GM19463 (cell line): ENCODE measurements around the gene APOBEC3F.
"Not testable (repeated sequence)": the region's sequence is repeated elsewhere in the genome, so short reads cannot be mapped to it uniquely, and the experiment has no call there.

Experiments
- ATAC-seq: cut with Tn5 transposase; IDR thresholded peaks from one replicate; pipeline ENCODE4 v1.9.1; 2021; ENCODE audit warnings: mild to moderate bottlenecking, moderate library complexity; ENCODE audit not compliant: unreplicated experiment

Gene APOBEC3F

DNA sequence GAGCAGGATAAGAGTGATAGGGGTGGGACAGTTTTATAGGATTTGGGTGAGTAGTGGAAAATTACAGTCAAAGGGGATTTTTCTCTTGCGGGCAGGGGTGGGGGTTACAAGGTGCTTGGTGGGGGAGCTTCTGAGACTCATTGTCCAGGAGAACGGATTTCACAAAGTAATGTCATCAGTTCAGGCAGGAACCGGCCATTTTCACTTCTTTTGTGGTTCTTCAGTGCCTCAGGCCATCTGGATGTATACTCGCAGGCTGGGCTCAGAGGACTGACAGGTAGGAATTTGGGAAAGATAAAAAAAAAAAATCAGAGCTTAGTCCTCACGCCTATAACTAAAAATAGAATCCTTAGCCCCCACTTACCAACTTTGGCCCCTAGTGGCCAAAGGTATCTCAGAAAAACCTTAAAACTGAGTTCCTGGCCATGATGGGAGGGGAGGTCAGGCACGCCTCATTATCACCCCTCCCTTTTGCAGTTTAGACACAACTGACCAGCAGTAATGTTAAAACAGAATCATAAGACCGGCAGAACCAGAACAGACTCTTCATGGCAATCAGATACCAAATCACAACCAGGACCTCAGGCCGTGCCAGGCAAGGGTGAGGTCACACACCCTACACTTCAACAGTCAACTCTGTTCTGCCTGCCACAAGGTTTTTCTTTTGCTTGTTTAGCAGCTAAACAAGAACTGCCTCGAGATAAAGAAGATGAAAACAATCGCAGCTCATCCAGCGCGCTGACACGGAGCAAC, 27.5 kb downstream of the APOBEC3F start:
- no peak for ATAC-seq

DNA sequence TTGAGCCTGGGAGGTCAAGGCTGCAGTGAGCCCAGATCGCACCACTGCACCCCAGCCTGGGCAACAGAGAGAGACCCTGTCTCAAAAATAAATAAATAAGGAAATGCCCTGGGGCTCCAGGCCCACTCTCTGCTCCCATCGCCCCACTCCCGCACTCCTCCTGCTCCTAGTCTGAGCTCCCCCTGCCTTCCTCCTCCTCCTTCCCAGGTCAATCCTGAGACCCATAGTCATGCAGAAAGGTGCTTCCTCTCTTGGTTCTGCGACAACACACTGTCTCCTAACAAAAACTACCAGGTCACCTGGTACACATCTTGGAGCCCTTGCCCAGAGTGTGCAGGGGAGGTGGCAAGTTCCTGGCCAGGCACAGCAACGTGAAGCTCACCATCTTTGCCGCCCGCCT, 29.5 kb downstream of the APOBEC3F start:
- no peak for ATAC-seq

DNA sequence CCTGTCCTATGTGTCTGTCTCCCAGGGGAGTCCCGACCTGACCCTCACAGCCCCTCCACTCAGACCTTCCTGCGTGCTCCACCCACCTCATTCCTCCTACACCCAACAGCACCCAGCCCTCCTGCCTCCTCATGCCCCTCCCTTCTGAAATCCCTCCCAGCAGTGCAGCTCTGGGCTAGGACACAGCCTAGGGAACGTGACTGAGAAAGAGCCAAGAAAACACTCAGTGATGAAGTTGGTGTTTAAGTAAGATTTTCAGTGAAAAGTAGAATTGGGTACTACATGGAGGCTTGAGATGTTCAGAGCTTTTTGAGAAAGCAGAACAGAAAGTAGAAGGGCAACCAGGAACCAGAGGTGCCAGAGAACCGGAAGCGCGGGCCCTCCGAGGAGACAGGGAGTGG, 31.9 kb downstream of the APOBEC3F start:
- not testable (repeated sequence) for ATAC-seq

DNA sequence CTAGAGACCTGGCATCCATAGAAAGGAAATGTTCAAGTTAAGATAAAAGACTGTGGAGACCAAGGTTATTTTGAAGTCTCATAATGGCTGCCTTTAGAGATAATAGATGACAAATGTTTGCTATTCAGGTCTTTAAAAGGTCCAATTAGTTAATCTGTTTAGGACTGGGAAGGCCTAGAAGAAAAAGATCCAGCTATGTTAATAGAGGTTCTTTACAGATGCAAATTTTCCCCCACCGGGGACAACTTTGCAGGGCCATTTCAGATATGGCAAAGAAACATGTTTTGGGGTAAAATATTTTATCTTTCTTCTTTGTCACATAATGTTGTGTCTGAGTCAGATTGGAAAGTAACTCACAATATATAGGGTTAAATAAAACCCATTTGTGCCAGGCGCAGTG, 33.3 kb downstream of the APOBEC3F start:
- no peak for ATAC-seq

DNA sequence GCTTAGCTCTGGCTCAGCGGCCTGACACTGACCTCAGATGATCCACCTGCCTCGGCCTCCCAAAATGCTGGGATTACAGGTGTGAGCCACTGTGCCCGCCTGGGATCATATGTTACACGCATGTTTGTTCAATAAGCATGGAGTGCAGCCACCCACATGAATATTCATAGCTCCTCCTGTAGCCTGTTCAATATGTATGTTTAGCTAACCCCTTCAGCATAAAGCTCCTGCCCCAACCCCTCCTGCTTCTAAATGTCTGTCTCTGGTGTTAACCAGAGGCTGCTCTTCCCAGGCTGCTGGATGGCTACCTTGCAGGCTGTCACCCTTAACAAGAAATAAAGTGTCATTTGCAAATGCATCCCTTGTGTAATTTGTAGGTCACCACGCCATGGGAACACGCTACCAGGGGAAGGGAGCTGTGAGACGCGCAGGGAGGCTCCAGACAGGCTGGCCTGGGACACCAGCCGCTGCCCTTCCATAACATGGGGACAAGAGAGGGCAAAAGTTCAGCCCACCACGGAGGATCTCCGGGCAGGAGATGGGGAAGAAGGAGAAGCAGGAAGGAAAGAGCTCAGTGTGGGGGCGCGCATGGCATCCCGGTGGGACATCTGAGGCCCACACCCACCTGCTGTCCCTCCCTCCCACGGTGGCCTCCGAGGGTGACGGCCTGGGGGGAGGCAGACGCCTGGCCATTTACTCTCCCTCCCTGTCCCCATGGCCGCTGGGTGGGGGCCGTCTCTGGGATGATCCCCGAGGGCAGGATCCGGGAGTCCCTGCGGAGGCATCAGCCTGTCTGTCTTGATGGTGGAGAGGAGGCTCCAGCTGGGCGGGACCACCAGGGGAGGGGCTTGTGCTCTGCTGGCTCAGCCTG, 35.7 kb downstream of the APOBEC3F start:
- not testable (repeated sequence) for ATAC-seq

DNA sequence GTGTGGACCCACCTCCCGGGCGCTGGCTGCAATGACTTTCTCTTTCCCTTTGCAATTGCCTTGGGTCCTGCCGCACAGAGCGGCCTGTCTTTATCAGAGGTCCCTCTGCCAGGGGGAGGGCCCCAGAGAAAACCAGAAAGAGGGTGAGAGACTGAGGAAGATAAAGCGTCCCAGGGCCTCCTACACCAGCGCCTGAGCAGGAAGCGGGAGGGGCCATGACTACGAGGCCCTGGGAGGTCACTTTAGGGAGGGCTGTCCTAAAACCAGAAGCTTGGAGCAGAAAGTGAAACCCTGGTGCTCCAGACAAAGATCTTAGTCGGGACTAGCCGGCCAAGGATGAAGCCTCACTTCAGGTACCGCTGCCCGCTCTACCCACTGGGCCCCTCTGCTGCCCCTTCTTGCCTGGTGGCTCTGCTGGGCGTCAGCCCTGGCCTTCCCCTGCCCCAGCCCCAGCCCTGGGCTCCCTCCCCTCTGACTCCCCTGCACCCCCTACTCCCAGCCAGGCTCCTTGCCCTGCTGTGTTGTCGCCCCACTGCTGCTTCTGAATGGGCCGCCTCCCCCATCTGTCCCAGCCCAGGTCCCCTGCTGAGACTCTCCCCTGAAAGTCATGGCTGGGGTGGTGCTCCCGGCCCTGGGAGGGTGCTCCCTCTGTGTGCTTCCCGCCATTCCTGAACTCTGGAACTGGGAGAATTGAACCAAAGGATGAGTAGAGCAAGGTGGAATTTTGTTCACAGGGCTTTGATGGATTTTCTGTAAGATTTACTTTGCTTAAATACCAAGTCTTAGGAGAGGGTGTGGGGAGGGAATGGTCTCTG, 36.6 kb downstream of the APOBEC3F start, which contains the start of gene APOBEC3G:
Gene APOBEC3G, plus strand, starts transcription at position 250 of the 815 bp plus-strand sequence. Its CDS starts 87 bp downstream, at position 337.
- ATAC-seq = peak; percentile 87

DNA sequence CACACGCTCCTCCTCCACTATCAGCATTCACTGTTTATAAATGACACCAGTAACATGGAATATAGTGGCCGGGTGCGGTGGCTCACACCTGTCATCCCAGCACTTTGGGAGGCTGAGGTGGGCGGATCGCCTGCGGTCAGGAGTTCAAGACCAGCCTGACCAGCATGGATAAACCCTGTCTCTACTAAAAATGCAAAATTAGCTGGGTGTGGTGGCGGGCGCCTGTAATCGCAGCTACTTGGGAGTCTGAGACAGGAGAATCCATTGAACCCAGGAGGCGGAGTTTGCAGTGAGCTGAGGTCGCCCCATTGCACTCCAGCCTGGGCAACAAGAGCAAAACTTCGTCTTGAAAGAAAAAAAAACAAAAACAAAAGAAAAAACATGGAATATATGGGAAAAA, 37.2 kb downstream of the APOBEC3F start:
- not testable (repeated sequence) for ATAC-seq

DNA sequence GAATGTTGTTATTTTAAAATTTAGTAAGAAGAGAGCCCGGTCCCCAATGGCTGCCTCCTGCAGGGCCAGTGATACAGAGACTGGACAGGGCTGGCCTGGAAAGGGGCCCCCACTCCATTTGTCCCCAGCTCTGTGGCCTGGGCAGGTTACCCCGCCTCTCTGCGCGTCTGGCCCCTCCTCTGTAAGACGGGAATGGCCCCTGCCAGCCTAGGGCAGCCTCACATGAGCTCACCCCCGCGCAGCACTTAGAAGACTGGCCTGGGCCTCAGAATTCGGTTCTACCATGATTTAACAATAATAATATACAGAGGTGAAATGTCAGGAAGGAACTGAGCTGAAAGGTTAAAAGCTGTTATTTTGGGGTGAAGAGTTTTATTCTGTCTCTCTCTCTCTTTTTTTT, 37.7 kb downstream of the APOBEC3F start:
- ATAC-seq = no peak

DNA sequence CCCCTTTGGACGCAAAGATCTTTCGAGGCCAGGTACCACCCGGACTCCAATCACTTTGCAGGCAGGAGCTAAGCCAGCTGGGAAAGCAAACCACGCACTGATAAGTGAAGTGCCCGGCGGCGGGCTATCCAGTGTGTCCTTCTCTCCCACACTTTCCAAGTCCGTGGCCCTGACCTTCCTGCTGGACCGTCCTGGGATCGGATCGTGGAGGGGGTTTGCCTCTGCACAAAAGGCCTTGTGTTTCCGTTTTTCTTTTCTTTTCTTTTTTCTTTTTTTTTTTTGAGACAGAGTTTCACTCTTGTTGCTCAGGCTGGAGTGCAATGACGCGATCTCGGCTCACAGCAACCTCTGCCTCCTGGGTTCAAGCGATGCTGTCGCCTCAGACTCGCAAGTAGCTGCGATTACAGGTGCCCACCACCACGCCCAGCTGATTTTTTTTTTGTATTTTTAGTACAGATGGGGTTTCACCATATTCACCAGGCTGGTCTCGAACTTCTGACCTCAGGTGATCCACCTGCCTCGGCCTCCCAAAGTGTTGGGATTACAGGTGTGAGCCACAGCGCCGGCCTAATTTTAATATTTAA, 38.5 kb downstream of the APOBEC3F start:
- not testable (repeated sequence) for ATAC-seq

DNA sequence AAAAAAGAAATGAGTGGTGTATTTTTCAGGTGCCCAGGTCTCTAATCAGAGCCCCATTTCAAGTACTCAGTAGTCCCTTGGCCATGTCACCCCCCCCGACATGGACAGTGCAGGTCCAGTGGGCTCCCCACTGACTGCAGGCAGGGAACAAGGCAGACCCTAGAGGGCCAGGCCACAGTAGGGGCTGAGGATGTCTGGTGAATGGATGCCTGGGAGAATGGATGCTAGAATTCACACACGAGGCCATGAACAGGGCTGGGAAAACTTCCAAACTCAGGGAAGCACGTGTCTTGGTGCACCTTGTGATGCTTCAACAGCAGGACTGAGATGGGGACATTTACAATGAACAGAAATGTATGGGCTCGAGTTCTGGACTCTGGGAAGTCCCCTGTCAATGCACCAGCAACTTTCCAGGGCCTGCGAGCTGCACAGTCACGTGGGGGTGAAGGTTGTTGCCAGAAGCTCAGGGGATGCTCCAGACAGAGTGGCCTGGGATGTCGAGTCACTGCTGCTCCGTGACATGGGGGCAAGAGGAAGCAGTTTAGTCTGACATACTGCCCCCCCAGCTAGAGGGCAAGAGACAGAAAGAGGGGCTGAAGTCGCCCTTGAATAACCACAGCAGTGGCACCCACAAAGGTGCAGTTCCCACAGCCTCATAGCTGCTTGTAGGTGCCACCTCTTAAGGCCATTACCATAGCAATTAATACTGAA, 39.5 kb downstream of the APOBEC3F start:
- ATAC-seq = no peak

DNA sequence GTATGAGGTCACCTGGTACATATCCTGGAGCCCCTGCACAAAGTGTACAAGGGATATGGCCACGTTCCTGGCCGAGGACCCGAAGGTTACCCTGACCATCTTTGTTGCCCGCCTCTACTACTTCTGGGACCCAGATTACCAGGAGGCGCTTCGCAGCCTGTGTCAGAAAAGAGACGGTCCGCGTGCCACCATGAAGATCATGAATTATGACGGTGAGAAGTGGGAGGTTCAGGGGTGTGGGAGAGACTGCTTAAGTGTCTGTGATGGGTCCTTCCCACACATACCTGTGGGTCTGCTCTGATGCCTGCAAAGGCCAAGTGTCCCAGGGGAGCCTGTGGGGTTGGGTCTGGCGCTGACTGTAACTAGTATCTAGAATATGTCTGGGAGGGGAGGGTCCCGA, 40.4 kb downstream of the APOBEC3F start:
- ATAC-seq = no peak

DNA sequence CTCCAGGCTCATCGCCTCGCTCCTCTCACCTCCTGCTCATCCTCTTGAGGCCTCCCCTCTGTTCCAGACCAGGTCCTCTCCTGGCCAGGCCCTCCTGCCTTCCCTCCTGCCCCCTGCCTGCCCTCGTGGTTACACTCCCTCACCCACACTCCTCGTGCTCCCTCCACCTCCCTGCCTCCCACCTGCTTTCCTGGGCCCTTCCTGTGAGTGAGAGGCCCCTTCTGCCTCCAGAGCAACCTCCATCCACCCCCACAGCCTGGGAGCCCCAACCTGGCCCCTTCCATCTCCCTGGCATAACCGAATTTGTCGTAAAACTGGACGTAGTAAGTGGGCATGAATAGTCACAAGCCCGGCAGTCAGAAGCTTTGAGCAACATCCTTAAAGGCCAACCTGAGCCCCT, 40.9 kb downstream of the APOBEC3F start:
- ATAC-seq = no peak

DNA sequence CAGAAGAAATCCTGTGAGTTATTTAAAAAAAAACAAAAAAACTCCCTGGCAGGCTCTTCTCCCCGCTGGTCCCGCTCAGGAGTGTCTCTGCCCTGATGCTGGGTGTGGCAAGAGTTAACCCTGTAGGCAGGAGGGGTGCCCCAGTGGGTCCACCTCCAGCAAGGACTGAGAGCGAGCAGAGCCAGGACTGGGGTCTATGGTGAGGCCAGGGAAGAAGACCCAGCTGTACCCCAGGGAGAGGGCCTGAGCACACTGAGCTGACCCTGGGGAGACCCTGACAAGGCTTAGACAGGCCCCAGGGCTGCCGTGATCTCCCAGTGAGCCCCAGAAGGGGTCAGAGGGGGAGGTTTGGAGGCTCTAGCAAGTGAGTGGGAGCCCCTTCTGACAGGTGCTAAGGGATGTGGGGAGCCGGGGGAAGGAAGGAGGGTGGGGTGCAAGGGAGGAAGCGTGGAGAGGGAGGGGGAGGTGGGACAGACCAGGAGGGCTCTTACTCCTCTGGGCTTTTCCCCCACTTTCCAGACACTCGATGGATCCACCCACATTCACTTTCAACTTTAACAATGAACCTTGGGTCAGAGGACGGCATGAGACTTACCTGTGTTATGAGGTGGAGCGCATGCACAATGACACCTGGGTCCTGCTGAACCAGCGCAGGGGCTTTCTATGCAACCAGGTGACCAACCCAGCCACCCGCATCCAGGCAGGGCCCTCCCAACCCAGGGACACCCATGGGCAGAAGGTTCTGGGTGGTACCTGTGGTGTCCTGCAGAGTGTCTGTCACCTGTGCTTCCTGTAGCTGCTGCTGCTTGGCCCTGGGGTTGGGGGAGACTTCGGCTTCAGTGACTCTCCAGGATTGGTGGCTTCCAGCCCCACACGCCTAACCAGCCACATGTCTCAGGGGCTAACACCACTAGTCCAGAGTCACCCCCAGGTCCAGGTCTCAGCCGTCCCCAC, 42.8 kb downstream of the APOBEC3F start:
- no peak for ATAC-seq

DNA sequence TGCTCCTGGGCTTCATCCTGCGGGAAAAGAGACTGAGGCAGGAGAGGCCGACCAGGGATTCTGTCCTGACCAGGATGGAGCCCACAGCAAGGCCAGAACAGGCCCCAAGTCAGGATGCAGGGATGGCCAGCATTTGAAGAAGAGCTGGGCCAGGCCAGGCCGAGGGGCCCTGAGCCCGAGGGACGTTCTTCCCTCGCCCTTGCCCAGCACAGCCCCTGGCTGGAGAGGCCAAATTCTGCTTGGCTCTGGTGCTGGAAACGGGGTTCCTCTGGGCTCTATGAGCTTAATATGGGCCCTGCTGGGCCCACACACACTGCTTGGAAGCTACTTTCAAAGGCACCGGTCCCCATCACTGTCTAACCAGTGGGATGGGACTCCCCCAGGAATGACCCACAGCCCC, 44.0 kb downstream of the APOBEC3F start:
- no peak for ATAC-seq

DNA sequence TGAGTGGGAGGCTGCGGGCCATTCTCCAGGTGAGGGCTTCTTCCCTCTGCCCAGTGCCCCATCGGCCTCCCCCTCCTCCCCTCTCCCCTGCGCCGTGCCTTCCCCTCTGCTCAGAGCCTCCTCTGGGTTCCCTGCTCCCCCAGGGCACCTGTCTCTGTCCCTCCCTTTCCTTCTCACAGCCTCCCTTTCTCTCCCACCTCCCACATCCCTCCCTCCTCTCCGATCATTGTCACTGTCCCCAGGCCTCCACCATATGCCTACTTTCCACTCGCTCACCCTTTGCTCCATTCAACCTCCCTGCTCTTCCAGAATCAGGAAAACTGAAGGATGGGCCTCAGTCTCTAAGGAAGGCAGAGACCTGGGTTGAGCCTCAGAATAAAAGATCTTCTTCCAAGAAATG, 46.4 kb downstream of the APOBEC3F start:
- no peak for ATAC-seq

DNA sequence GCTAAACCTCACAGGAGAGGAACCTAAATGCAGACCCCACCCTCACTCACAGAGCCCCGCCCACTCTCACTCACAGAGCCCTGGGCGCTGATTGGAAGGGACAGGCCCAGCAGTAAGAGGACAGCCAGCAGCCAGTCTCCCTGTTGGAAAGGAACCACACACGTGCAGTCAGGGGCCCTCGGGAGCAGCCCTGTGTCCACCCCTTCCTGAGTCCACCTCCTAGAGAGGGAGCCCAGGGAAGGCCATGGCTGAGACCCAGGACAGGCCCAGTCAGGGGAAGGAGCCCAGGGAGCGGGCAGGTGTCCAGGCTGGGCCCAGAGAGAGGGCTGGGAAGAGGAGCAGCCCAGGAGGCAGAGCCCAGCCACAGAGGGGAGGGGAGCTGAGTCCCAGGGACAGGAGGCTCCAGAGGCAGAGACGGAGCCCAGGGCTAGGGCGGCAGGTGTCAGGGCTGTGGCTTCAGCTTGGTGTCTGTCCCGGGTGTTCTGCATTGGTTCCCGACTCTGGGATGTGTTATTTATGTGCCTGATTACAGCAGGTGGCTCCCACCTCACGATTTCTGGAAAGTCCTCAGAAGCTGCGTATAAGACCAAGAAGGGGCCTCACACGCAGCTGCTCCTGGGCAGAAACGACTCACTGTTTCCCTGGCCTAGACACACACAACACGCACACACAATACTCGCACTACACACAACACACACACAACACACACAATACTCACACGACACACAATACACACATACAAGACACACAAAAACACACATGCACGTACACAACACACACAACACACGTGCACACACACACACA, 47.4 kb downstream of the APOBEC3F start:
- ATAC-seq = no peak

DNA sequence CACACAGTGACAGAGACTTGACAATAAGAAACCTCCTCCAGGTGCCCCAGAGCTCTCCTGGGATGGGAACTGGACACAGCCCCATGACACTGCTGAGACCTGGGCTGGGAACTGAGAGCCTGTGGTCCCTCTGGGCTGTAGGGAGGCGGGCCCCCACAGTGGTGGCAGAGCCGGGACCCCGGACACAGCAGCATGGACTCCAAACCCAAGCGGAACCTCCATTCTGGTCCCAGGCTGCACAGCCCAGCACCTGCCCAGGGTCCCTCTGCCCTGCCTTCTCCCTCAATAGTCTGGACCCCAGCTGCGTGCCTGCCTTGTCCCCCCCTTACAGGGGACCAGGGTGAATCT, 48.0 kb downstream of the APOBEC3F start:
- ATAC-seq = no peak

DNA sequence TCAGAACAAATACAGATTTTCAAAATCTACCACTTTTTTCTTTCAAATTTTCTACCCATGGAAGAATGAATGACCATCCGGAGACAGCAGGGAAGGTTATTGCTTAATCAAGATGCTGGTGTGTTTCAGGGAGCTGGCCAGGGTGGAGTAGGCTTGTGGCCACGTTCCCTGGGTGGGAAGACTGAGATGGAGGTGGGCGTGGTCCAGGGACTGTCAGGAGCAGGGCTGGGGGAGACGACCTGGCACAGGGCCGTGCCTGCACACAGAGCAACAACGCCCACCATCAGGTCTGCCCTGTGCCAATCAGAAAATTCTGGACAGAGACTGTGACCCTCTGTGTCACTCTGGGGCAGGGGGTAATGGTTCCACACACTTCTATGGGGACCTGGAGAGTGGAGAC, 49.3 kb downstream of the APOBEC3F start:
- ATAC-seq = no peak
